ENCODE results near the gene ZNRF3. TPM values are rescaled to one million over a fixed set of nuclear protein-coding genes. Genes with fewer than 3 reads are reported as not detected.
"Not testable (repeated sequence)": the region's sequence is repeated elsewhere in the genome, so short reads cannot be mapped to it uniquely, and the experiment has no call there.

Gene ZNRF3
- polyA plus RNA-seq, 3 donors: 0.13 TPM; not detected in 2

DNA sequence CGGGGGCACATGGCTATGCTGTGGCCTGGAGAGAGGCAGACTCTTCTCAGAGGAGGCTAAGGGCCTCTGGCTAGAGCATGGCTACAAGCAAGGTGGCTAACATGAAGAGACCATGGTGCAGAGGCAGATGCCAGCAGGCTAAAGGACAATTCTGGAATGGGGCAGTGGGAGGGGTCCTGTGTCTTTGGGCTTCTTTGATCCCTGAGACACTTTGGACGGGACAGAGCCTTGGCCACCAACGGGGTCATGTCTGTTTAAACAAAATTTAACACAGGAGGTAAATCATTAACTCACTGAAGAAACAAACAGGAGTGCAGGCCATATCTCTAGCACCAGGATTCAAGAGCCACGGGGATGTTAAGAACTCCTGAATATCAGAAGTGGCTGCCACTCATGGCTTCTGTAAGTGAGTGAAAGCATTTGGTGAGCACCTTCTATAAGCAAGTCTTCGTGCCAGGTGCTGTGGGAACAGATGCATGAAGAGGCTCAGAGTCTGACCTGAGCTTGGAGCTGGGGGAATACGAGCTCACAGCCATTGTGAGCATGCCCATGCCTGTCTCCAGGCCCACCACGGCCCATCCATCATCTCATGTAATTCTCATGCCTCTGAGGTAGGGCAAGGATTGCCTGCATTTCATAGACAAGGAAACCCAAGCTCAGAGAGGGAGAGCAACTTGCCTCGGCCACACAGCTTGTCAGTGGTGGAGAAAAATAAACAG lies 18.3 kb upstream of the ZNRF3 start:
- H3K27ac Mint-ChIP-seq: peak overlapping the region in 2 of 7 donors; percentile 32 to 77
- no peak for DNase-seq
- no peaks in the 10 kb centered on the region for H3K79me2 ChIP-seq (ENCODE audit: insufficient read depth, low read length)
- H2AFZ ChIP-seq (ENCODE audit: insufficient read depth, low read depth, low read length, poor library complexity, severe bottlenecking): no peak overlapping the region
- H3K36me3 Mint-ChIP-seq: no peaks in the 10 kb centered on the region
- peaks cover 2 to 8% (median 6%) of the 10 kb centered on the region in 3 donors for H3K27me3 Mint-ChIP-seq (ENCODE audit: low read depth in 3 of 3)
- no peak overlapping the region for H3K4me3 Mint-ChIP-seq
- H3K4me3 ChIP-seq (replicated peaks in 1 of 3; ENCODE audit: low read depth in 2 of 3, low read length in 3 of 3): no peak overlapping the region
- H3K27me3 ChIP-seq (ENCODE audit: control insufficient read depth in 2 of 2, insufficient read depth in 2 of 2, low read length in 2 of 2): no peaks in the 10 kb centered on the region
- H3K9me3 ChIP-seq (replicated peaks in 1 of 2; ENCODE audit: control insufficient read depth in 1 of 2, insufficient read depth in 1 of 2, low read length in 2 of 2): no peaks in the 10 kb centered on the region
- peaks cover 3% of the 10 kb centered on the region for H3K4me1 Mint-ChIP-seq
- WGBS (ENCODE audit: insufficient coverage): 89% methylated on average over 7 of the region's 8 CpGs
- H3K36me3 ChIP-seq (replicated peaks in 1 of 2; ENCODE audit: control insufficient read depth in 1 of 2, insufficient read depth in 2 of 2, low read length in 2 of 2): no peaks in the 10 kb centered on the region
- H3K4me2 ChIP-seq (replicated peaks; ENCODE audit: extremely low read depth, low read length, poor library complexity, severe bottlenecking): no peak overlapping the region
- TF ChIP-seq, protein P1, sequence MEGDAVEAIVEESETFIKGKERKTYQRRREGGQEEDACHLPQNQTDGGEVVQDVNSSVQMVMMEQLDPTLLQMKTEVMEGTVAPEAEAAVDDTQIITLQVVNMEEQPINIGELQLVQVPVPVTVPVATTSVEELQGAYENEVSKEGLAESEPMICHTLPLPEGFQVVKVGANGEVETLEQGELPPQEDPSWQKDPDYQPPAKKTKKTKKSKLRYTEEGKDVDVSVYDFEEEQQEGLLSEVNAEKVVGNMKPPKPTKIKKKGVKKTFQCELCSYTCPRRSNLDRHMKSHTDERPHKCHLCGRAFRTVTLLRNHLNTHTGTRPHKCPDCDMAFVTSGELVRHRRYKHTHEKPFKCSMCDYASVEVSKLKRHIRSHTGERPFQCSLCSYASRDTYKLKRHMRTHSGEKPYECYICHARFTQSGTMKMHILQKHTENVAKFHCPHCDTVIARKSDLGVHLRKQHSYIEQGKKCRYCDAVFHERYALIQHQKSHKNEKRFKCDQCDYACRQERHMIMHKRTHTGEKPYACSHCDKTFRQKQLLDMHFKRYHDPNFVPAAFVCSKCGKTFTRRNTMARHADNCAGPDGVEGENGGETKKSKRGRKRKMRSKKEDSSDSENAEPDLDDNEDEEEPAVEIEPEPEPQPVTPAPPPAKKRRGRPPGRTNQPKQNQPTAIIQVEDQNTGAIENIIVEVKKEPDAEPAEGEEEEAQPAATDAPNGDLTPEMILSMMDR (IDR thresholded peaks at IDR 0.05): no peak
- peaks cover 2 to 16% (median 8%) of the 10 kb centered on the region in 7 donors for H3K9me3 Mint-ChIP-seq
- H3K4me1 ChIP-seq (ENCODE audit: control insufficient read depth in 1 of 2, insufficient read depth in 2 of 2, low read length in 2 of 2): no peaks in the 10 kb centered on the region
- no peak overlapping the region for H3K9ac ChIP-seq (ENCODE audit: insufficient read depth, low read length, poor library complexity, severe bottlenecking)
- intact Hi-C loops (cut with micrococcal nuclease): no loop called here
- H4K20me1 ChIP-seq (ENCODE audit: insufficient read depth, low read length): no peaks in the 10 kb centered on the region
- no peak overlapping the region for H3K27ac ChIP-seq (ENCODE audit: low read depth in 1 of 2, low read length in 2 of 2)

DNA sequence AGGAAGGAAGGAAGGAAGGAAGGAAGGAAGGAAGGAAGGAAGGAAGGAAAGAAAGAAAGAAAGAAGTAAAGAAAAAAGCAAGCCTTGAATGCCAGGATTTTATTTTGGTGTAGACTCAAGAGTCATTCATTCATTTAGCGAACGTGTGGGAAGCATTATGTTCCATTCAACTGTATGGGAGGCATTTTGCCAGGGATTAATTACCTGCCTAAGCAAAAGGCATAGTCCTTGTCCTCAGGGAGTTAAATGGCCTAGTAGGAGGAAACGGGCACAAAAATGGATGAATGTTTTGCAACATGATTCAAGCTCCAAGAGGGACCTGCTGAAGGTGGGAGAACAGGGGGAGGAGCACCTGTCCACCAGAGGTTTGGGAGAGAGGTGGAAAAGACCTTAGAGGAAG lies 16.2 kb upstream of the ZNRF3 start:
- H3K27ac Mint-ChIP-seq: peak overlapping the region in 1 of 7 donors; percentile 53
- Histone ChIP-seq H3K36me3 (replicated peaks in 1 of 2; ENCODE audit: control insufficient read depth in 1 of 2, insufficient read depth in 2 of 2, low read length in 2 of 2) (no peaks in the 10 kb centered on the region), H3K4me3 (replicated peaks in 1 of 3; ENCODE audit: low read depth in 2 of 3, low read length in 3 of 3) (no peak overlapping the region), H4K20me1 (ENCODE audit: insufficient read depth, low read length) (no peaks in the 10 kb centered on the region), H2AFZ (ENCODE audit: insufficient read depth, low read depth, low read length, poor library complexity, severe bottlenecking) (no peak overlapping the region), H3K4me1 (ENCODE audit: control insufficient read depth in 1 of 2, insufficient read depth in 2 of 2, low read length in 2 of 2) (no peaks in the 10 kb centered on the region), H3K27me3 (ENCODE audit: control insufficient read depth in 2 of 2, insufficient read depth in 2 of 2, low read length in 2 of 2) (no peaks in the 10 kb centered on the region), H3K79me2 (ENCODE audit: insufficient read depth, low read length) (no peaks in the 10 kb centered on the region), H3K9ac (ENCODE audit: insufficient read depth, low read length, poor library complexity, severe bottlenecking) (no peak overlapping the region), H3K4me2 (replicated peaks; ENCODE audit: extremely low read depth, low read length, poor library complexity, severe bottlenecking) (no peak overlapping the region), H3K27ac (ENCODE audit: low read depth in 1 of 2, low read length in 2 of 2) (no peak overlapping the region), H3K9me3 (replicated peaks in 1 of 2; ENCODE audit: control insufficient read depth in 1 of 2, insufficient read depth in 1 of 2, low read length in 2 of 2) (no peaks in the 10 kb centered on the region)
- DNase-seq: no peak
- 100% methylated on average over 3 of the region's 3 CpGs for WGBS (ENCODE audit: insufficient coverage)
- TF ChIP-seq, protein P1 (IDR thresholded peaks at IDR 0.05): no peak
- H3K36me3 Mint-ChIP-seq: no peaks in the 10 kb centered on the region
- intact Hi-C loops (cut with micrococcal nuclease): no loop called here
- no peak overlapping the region for H3K4me3 Mint-ChIP-seq
- peaks cover 2 to 16% (median 8%) of the 10 kb centered on the region in 7 donors for H3K9me3 Mint-ChIP-seq
- peaks cover 2 to 9% (median 8%) of the 10 kb centered on the region in 3 donors for H3K27me3 Mint-ChIP-seq (ENCODE audit: low read depth in 3 of 3)
- peaks cover 3% of the 10 kb centered on the region for H3K4me1 Mint-ChIP-seq

DNA sequence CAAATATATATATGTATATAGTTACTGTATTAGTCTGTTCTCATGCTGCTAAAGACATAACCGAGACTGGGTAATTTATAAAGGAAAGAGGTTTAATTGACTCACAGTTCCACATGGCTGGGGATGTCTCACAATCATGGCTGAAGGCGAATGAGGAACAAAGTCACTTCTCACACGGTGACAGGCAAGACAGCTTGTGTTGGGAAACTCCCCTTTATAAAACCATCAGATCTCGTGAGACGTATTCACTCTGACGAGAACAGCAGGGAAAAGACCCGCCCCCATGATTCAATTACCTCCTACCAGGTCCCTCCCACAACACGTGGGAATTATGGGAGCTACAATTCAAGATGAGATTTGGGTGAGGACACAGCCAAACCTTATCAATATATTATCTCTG lies 15.0 kb upstream of the ZNRF3 start:
- H3K36me3 ChIP-seq (replicated peaks in 1 of 2; ENCODE audit: control insufficient read depth in 1 of 2, insufficient read depth in 2 of 2, low read length in 2 of 2); H3K4me3 Mint-ChIP-seq; H3K4me1 ChIP-seq (ENCODE audit: control insufficient read depth in 1 of 2, insufficient read depth in 2 of 2, low read length in 2 of 2); H3K36me3 Mint-ChIP-seq; H2AFZ ChIP-seq (ENCODE audit: insufficient read depth, low read depth, low read length, poor library complexity, severe bottlenecking); H3K4me1 Mint-ChIP-seq; H3K9ac ChIP-seq (ENCODE audit: insufficient read depth, low read length, poor library complexity, severe bottlenecking); H3K27ac ChIP-seq (ENCODE audit: low read depth in 1 of 2, low read length in 2 of 2); H3K4me2 ChIP-seq (replicated peaks; ENCODE audit: extremely low read depth, low read length, poor library complexity, severe bottlenecking); intact Hi-C loops (cut with micrococcal nuclease); H3K27me3 ChIP-seq (ENCODE audit: control insufficient read depth in 2 of 2, insufficient read depth in 2 of 2, low read length in 2 of 2); H4K20me1 ChIP-seq (ENCODE audit: insufficient read depth, low read length); H3K9me3 ChIP-seq (replicated peaks in 1 of 2; ENCODE audit: control insufficient read depth in 1 of 2, insufficient read depth in 1 of 2, low read length in 2 of 2); H3K79me2 ChIP-seq (ENCODE audit: insufficient read depth, low read length); H3K4me3 ChIP-seq (replicated peaks in 1 of 3; ENCODE audit: low read depth in 2 of 3, low read length in 3 of 3); H3K27me3 Mint-ChIP-seq (ENCODE audit: low read depth in 3 of 3): not testable (repeated sequence)
- Mint-ChIP-seq H3K27ac (peak overlapping the region in 2 of 7 donors; percentile 13 to 43), H3K9me3 (peaks cover 2 to 16% (median 8%) of the 10 kb centered on the region in 7 donors)
- peak; percentile 81 to 89 (median 85) for DNase-seq
- WGBS (ENCODE audit: insufficient coverage): no CpG with 5 or more reads among the region's 8 CpGs
